Osteocyte (in vitro differentiated cells): Measurements from ENCODE around the gene TINAGL1. TPM values are rescaled to one million over a fixed set of nuclear protein-coding genes. Genes with fewer than 3 reads are reported as not detected.
A peak's percentile ranks its signal among the peaks of the same experiment; 100 is the strongest.

Experiments
- DNase-seq: peaks from one replicate; pipeline ENCODE4 v3.0.0; 2021; ENCODE audit warnings: mixed read lengths; ENCODE audit not compliant: unreplicated experiment; ENCODE audit errors: extremely low spot score
- H3K27ac Mint-ChIP-seq: one replicate; pipeline ENCODE4 v1.8.0; 2021; ENCODE audit warnings: mild to moderate bottlenecking, mixed read lengths; ENCODE audit not compliant: unreplicated experiment
- H3K27me3 Mint-ChIP-seq: one replicate; pipeline ENCODE4 v1.8.0; 2021; ENCODE audit warnings: mixed read lengths; ENCODE audit not compliant: unreplicated experiment
- H3K36me3 Mint-ChIP-seq: one replicate; pipeline ENCODE4 v1.8.0; 2021; ENCODE audit warnings: mixed read lengths; ENCODE audit not compliant: unreplicated experiment
- H3K4me1 Mint-ChIP-seq: one replicate; pipeline ENCODE4 v1.8.0; 2021; ENCODE audit warnings: mixed read lengths; ENCODE audit not compliant: unreplicated experiment
- H3K4me3 Mint-ChIP-seq: one replicate; pipeline ENCODE4 v1.8.0; 2021; ENCODE audit warnings: mild to moderate bottlenecking, moderate library complexity, mixed read lengths; ENCODE audit not compliant: unreplicated experiment
- H3K9me3 Mint-ChIP-seq: one replicate; pipeline ENCODE4 v1.8.0; 2021; ENCODE audit warnings: mixed read lengths; ENCODE audit not compliant: unreplicated experiment
- CTCF ChIP-seq: fragments of 200-600 bp; sonication (generic); IDR thresholded peaks from 2 replicates; pipeline ENCODE4 v1.5.0; 2021; ENCODE audit warnings: antibody characterized with exemption, mild to moderate bottlenecking, moderate library complexity
- total RNA-seq: library from RNA; stranded (reverse); gene quantifications from 2 replicates; pipeline ENCODE4 v1.2.1, GENCODE V29; 2021

Gene TINAGL1
- total RNA-seq, 1 donor from 2014 or later, result 10.0 TPM

- no peak overlapping the region for H3K27ac Mint-ChIP-seq
- peaks cover 44% of the 10 kb centered on the region for H3K4me1 Mint-ChIP-seq
- no peak overlapping the region for H3K4me3 Mint-ChIP-seq
- no peak for TF ChIP-seq CTCF
- H3K9me3 Mint-ChIP-seq, result no peaks in the 10 kb centered on the region
- H3K27me3 Mint-ChIP-seq, result no peaks in the 10 kb centered on the region
- peak; percentile 10 for DNase-seq
- no peaks in the 10 kb centered on the region for H3K36me3 Mint-ChIP-seq
Observed at GRCh38 chr1:31572323-31573104, 3.8 kb upstream of the TINAGL1 start.

- no peak overlapping the region for H3K4me3 Mint-ChIP-seq
- H3K9me3 Mint-ChIP-seq, result no peaks in the 10 kb centered on the region
- no peak for TF ChIP-seq CTCF
- H3K36me3 Mint-ChIP-seq, result no peaks in the 10 kb centered on the region
- H3K4me1 Mint-ChIP-seq, result peaks cover 41% of the 10 kb centered on the region
- H3K27me3 Mint-ChIP-seq, result no peaks in the 10 kb centered on the region
- peak overlapping the region; percentile 36 for H3K27ac Mint-ChIP-seq
- DNase-seq, result peak; percentile 65
Observed at GRCh38 chr1:31573261-31573660, 3.1 kb upstream of the TINAGL1 start.

GRCh38 chr1:31574749-31575368, 1.5 kb upstream of the TINAGL1 start:
- Mint-ChIP-seq H3K27me3 (no peaks in the 10 kb centered on the region), H3K4me1 (peaks cover 37% of the 10 kb centered on the region), H3K36me3 (no peaks in the 10 kb centered on the region), H3K27ac (no peak overlapping the region), H3K9me3 (no peaks in the 10 kb centered on the region), H3K4me3 (no peak overlapping the region)
- TF ChIP-seq CTCF, result no peak
- DNase-seq, result peak; percentile 38

- Mint-ChIP-seq H3K4me1 (peaks cover 37% of the 10 kb centered on the region), H3K27ac (no peak overlapping the region), H3K9me3 (no peaks in the 10 kb centered on the region), H3K36me3 (no peaks in the 10 kb centered on the region), H3K4me3 (no peak overlapping the region), H3K27me3 (no peaks in the 10 kb centered on the region)
- TF ChIP-seq CTCF, result no peak
- peak; percentile 80 for DNase-seq
Observed at GRCh38 chr1:31575369-31576140, 760 bp upstream of the TINAGL1 start.
